Astrocyte (in vitro differentiated cells and primary cell): Measurements from ENCODE around the gene FBXL7. TPM values are rescaled to one million over a fixed set of nuclear protein-coding genes. Genes with fewer than 3 reads are reported as not detected.

Source experiments
- DNase-seq: peaks from one replicate; pipeline ENCODE4 v3.0.0-alpha.2; 2010; ENCODE audit warnings: low read depth
- FAIRE-seq: peaks from 2 replicates; lab custom pipeline; 2011; peaks lifted over from hg19 to GRCh38; lab: Jason Lieb, UNC
- H2AFZ ChIP-seq: 2 replicates; pipeline ENCODE4 v1.6.0; 2012; ENCODE audit warnings: low read depth, low read length, inconsistent platforms
- H3K27ac ChIP-seq: 2 replicates; pipeline ENCODE4 v1.5.1; 2011; ENCODE audit warnings: low read depth, low read length, inconsistent platforms
- H3K27me3 ChIP-seq: 2 replicates; pipeline ENCODE4 v1.6.0; 2011; ENCODE audit warnings: low read length, inconsistent platforms; ENCODE audit not compliant: insufficient read depth
- H3K36me3 ChIP-seq: 2 replicates; pipeline ENCODE4 v1.5.1; 2011; ENCODE audit warnings: low read length, inconsistent platforms; ENCODE audit not compliant: insufficient read depth
- H3K4me1 ChIP-seq: 2 replicates; pipeline ENCODE4 v1.5.1; 2011; ENCODE audit warnings: low read length, inconsistent platforms; ENCODE audit not compliant: insufficient read depth
- H3K4me2 ChIP-seq: 2 replicates; pipeline ENCODE4 v1.6.0; 2012; ENCODE audit warnings: low read length, inconsistent platforms
- H3K4me3 ChIP-seq: 2 replicates; pipeline ENCODE4 v1.5.1; 2011; ENCODE audit warnings: low read depth, mild to moderate bottlenecking, low read length, inconsistent platforms; ENCODE audit not compliant: insufficient read depth
- H3K79me2 ChIP-seq: 2 replicates; pipeline ENCODE4 v1.6.0; 2012; ENCODE audit warnings: mild to moderate bottlenecking, low read length, inconsistent platforms; ENCODE audit not compliant: insufficient read depth
- H3K9ac ChIP-seq: 2 replicates; pipeline ENCODE4 v1.6.0; 2012; ENCODE audit warnings: mild to moderate bottlenecking, low read length, inconsistent platforms
- H3K9me3 ChIP-seq: 2 replicates; pipeline ENCODE4 v1.5.1; 2012; ENCODE audit warnings: low read depth, mild to moderate bottlenecking, low read length, inconsistent platforms; ENCODE audit not compliant: insufficient read depth
- H4K20me1 ChIP-seq: 2 replicates; pipeline ENCODE4 v1.6.0; 2012; ENCODE audit warnings: low read length, inconsistent platforms; ENCODE audit not compliant: insufficient read depth
- H3K27ac Mint-ChIP-seq: one replicate; pipeline ENCODE4 v1.8.0; 2021; ENCODE audit warnings: mild to moderate bottlenecking, mixed read lengths; ENCODE audit not compliant: unreplicated experiment
- H3K27me3 Mint-ChIP-seq: one replicate; pipeline ENCODE4 v1.8.0; 2021; ENCODE audit warnings: low read depth, mixed read lengths; ENCODE audit not compliant: unreplicated experiment
- H3K36me3 Mint-ChIP-seq: one replicate; pipeline ENCODE4 v1.8.0; 2021; ENCODE audit warnings: low read depth, mixed read lengths; ENCODE audit not compliant: unreplicated experiment
- H3K4me1 Mint-ChIP-seq: one replicate; pipeline ENCODE4 v1.8.0; 2021; ENCODE audit warnings: low read depth, mixed read lengths; ENCODE audit not compliant: unreplicated experiment
- H3K4me3 Mint-ChIP-seq: one replicate; pipeline ENCODE4 v1.8.0; 2021; ENCODE audit warnings: mild to moderate bottlenecking, moderate library complexity, mixed read lengths; ENCODE audit not compliant: unreplicated experiment
- H3K9me3 Mint-ChIP-seq: one replicate; pipeline ENCODE4 v1.8.0; 2021; ENCODE audit warnings: mild to moderate bottlenecking, mixed read lengths; ENCODE audit not compliant: unreplicated experiment
- EZH2 ChIP-seq: IDR thresholded peaks from 2 replicates; pipeline ENCODE4 v1.6.1; 2012; ENCODE audit warnings: mild to moderate bottlenecking, low read length, inconsistent platforms; ENCODE audit not compliant: insufficient read depth
- total RNA-seq: library from RNA; stranded (reverse); gene quantifications from 2 replicates; pipeline ENCODE4 v1.2.1, GENCODE V29; 2021
- TF ChIP-seq, protein P1 (sequence below): IDR thresholded peaks from 2 replicates; pipeline ENCODE4 v1.5.1; 2011; ENCODE audit warnings: low read depth, mild to moderate bottlenecking, inconsistent platforms, low read length, moderate library complexity; ENCODE audit not compliant: insufficient read depth

The FBXL7 gene
- total RNA-seq, 1 donor from 2014 or later = 21.0 TPM

DNA sequence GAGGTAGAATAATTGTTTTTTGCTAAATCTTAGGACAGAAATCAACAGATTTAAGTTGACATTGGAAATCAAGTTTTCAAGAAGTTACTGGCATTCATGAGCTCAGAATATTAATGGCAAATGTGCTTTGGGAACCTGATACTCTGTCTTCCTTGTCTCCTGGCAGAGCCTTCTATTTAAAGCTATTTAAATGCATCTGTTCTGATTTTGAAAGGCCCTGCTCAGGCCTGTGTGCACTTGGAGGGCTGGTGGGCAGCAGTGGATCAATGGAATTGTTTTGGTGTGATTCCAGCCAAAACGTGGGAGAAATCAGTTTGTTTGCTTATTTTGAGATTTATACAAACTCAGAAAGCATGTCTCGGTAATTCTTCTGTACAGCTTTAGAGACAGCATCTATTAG, 38.5 kb downstream of the FBXL7 start:
- H3K9ac ChIP-seq = no peak overlapping the region
- H3K36me3 ChIP-seq = no peaks in the 10 kb centered on the region
- peaks cover 3% of the 10 kb centered on the region for H3K9me3 Mint-ChIP-seq
- H3K4me3 ChIP-seq = no peak overlapping the region
- peaks cover 8% of the 10 kb centered on the region for H3K4me1 Mint-ChIP-seq
- H3K4me3 Mint-ChIP-seq = no peak overlapping the region
- peaks cover 8% of the 10 kb centered on the region for H3K4me1 ChIP-seq
- H3K27ac ChIP-seq = no peak overlapping the region
- peaks cover 35% of the 10 kb centered on the region for H3K79me2 ChIP-seq
- H3K9me3 ChIP-seq = no peaks in the 10 kb centered on the region
- no peaks in the 10 kb centered on the region for H3K27me3 ChIP-seq
- H3K4me2 ChIP-seq = no peak overlapping the region
- no peaks in the 10 kb centered on the region for H3K36me3 Mint-ChIP-seq
- H4K20me1 ChIP-seq = peaks cover 65% of the 10 kb centered on the region
- no peak for TF ChIP-seq EZH2
- TF ChIP-seq, protein P1, sequence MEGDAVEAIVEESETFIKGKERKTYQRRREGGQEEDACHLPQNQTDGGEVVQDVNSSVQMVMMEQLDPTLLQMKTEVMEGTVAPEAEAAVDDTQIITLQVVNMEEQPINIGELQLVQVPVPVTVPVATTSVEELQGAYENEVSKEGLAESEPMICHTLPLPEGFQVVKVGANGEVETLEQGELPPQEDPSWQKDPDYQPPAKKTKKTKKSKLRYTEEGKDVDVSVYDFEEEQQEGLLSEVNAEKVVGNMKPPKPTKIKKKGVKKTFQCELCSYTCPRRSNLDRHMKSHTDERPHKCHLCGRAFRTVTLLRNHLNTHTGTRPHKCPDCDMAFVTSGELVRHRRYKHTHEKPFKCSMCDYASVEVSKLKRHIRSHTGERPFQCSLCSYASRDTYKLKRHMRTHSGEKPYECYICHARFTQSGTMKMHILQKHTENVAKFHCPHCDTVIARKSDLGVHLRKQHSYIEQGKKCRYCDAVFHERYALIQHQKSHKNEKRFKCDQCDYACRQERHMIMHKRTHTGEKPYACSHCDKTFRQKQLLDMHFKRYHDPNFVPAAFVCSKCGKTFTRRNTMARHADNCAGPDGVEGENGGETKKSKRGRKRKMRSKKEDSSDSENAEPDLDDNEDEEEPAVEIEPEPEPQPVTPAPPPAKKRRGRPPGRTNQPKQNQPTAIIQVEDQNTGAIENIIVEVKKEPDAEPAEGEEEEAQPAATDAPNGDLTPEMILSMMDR = no peak
- H3K27me3 Mint-ChIP-seq = no peaks in the 10 kb centered on the region
- FAIRE-seq (no peak), DNase-seq (no peak)
- H3K27ac Mint-ChIP-seq = no peak overlapping the region
- no peak overlapping the region for H2AFZ ChIP-seq

DNA sequence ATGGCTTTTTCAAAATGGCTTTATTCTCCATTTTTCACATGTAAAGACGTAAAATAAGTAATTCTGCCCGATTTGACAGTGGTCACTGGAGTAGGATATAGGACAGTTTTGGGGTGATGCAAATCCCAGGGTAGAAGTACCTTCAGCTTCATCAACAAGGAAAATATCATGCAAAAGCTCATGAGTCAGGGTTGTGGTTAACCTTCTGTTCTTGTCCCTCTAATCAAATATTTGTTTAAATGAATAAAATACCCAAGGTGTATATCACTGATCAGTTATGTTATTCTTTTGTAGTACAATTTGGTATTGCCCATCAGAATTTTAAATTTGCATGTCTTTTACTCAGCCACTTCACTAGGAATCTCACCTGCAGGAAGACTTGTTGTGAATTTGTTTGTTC, 40.0 kb downstream of the FBXL7 start:
- no peak for TF ChIP-seq EZH2
- TF ChIP-seq, protein P1 = no peak
- Mint-ChIP-seq H3K27me3 (no peaks in the 10 kb centered on the region), H3K27ac (no peak overlapping the region), H3K36me3 (no peaks in the 10 kb centered on the region), H3K4me1 (peaks cover 15% of the 10 kb centered on the region), H3K9me3 (peaks cover 3% of the 10 kb centered on the region), H3K4me3 (no peak overlapping the region)
- Histone ChIP-seq H3K4me1 (peaks cover 5% of the 10 kb centered on the region), H3K36me3 (no peaks in the 10 kb centered on the region), H3K9ac (no peak overlapping the region), H4K20me1 (peaks cover 66% of the 10 kb centered on the region), H3K79me2 (peaks cover 30% of the 10 kb centered on the region), H3K27me3 (no peaks in the 10 kb centered on the region), H3K27ac (no peak overlapping the region), H3K4me3 (no peak overlapping the region), H3K9me3 (no peaks in the 10 kb centered on the region), H3K4me2 (no peak overlapping the region), H2AFZ (no peak overlapping the region)
- FAIRE-seq (no peak), DNase-seq (peak; percentile 41)

DNA sequence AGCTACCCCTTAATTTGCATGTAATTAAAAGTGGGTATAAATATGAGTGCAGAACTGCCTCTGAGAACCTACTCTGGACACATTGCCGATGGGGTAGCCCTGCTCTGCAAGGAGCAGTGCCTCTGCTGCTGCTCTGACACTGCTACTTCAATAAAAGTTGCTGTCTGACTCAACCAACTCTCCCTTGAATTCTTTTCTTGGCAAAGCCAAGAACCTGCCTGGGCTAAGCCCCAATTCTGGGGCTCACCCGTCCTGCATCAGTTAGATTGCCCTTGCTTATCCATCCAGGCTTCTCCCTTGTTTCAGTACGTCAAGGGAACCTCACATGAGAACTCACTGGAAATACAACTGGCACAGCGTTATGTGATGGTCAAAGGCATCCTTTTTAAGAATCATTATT, 44.1 kb downstream of the FBXL7 start:
- Histone ChIP-seq H3K27me3 (no peaks in the 10 kb centered on the region), H3K9me3 (no peaks in the 10 kb centered on the region), H3K79me2 (peaks cover 16% of the 10 kb centered on the region), H3K4me3 (no peak overlapping the region), H4K20me1 (peaks cover 57% of the 10 kb centered on the region), H3K36me3 (no peaks in the 10 kb centered on the region), H2AFZ (no peak overlapping the region), H3K9ac (no peak overlapping the region), H3K27ac (no peak overlapping the region), H3K4me1 (peaks cover 5% of the 10 kb centered on the region), H3K4me2 (no peak overlapping the region)
- Mint-ChIP-seq H3K9me3 (no peaks in the 10 kb centered on the region), H3K4me3 (no peak overlapping the region), H3K4me1 (peaks cover 13% of the 10 kb centered on the region), H3K27me3 (no peaks in the 10 kb centered on the region), H3K27ac (no peak overlapping the region), H3K36me3 (peaks cover 6% of the 10 kb centered on the region)
- FAIRE-seq (no peak), DNase-seq (peak; percentile 26)
- no peak for TF ChIP-seq EZH2
- TF ChIP-seq, protein P1 = no peak
